H1 (cell line): ENCODE results near the gene ZNF700. TPM values are rescaled to one million over a fixed set of nuclear protein-coding genes. Genes with fewer than 3 reads are reported as not detected.
A peak's percentile ranks its signal among the peaks of the same experiment; 100 is the strongest.

Experiments used
- CTCF ChIA-PET: fragments of 300-600 bp; sonication (Branson Sonifier 250); formaldehyde crosslinking; loops from one replicate; lab custom pipeline; 2021; ENCODE audit not compliant: partially characterized antibody; lab: Charles Lee
- POLR2A ChIA-PET: fragments of 300-600 bp; sonication (Branson Sonifier 250); formaldehyde crosslinking; loops from one replicate; lab custom pipeline; 2021; ENCODE audit warnings: inconsistent platforms; ENCODE audit not compliant: partially characterized antibody; lab: Charles Lee
- DNase-seq, 2 experiments: peaks; one replicate each; pipeline versions ENCODE4 v3.0.0 to v3.0.0-alpha.2; 2010 to 2022; ENCODE audit warnings: low spot score in 2 of 2, low read depth in 1 of 2, mixed read lengths in 1 of 2
- FAIRE-seq: peaks from 2 replicates; lab custom pipeline; 2011; peaks lifted over from hg19 to GRCh38; lab: Jason Lieb, UNC
- H2AFZ ChIP-seq: 2 replicates; pipeline ENCODE4 v1.8.1; 2012; ENCODE audit warnings: low read length, inconsistent platforms
- H2AK5ac ChIP-seq: 2 replicates; pipeline ENCODE4 v1.6.1; 2013; ENCODE audit warnings: low read depth, low read length
- H2BK120ac ChIP-seq: replicated peaks from 2 replicates; pipeline ENCODE3; 2013; ENCODE audit warnings: low read depth, low read length, inconsistent platforms
- H2BK12ac ChIP-seq: 2 replicates; pipeline ENCODE4 v1.6.1; 2013; ENCODE audit warnings: low read depth, low read length
- H2BK15ac ChIP-seq: 2 replicates; pipeline ENCODE4 v1.6.1; 2013; ENCODE audit warnings: low read length
- H2BK20ac ChIP-seq: 2 replicates; pipeline ENCODE4 v1.6.1; 2013; ENCODE audit warnings: low read length
- H2BK5ac ChIP-seq: 2 replicates; pipeline ENCODE4 v1.6.1; 2013; ENCODE audit warnings: low read depth, low read length
- H3K14ac ChIP-seq: 2 replicates; pipeline ENCODE4 v1.6.1; 2013; ENCODE audit warnings: inconsistent platforms; ENCODE audit not compliant: insufficient read length
- H3K18ac ChIP-seq: 2 replicates; pipeline ENCODE4 v1.6.1; 2013; ENCODE audit warnings: low read length; ENCODE audit errors: extremely low read depth
- H3K23ac ChIP-seq: 2 replicates; pipeline ENCODE4 v1.6.1; 2013; ENCODE audit warnings: inconsistent platforms; ENCODE audit not compliant: insufficient read length
- H3K23me2 ChIP-seq: 2 replicates; pipeline ENCODE4 v1.6.1; 2013; ENCODE audit warnings: low read depth, low read length
- H3K27ac ChIP-seq: 2 replicates; pipeline ENCODE4 v1.6.1; 2011; ENCODE audit warnings: low read depth, low read length, inconsistent platforms
- H3K27me3 ChIP-seq, 4 experiments: replicated peaks in 1 of 4; 1 replicate in 1 of 4; 2 replicates in 3 of 4; pipeline versions ENCODE4 v1.6.1 to v1.8.1; 2011 to 2013; ENCODE audit warnings: low read length in 3 of 4, mild to moderate bottlenecking in 3 of 4, inconsistent platforms in 2 of 4, mixed read lengths in 2 of 4, moderate library complexity in 1 of 4; ENCODE audit not compliant: control insufficient read depth in 3 of 4, insufficient read depth in 3 of 4; ENCODE audit errors: extremely low read depth in 1 of 4
- H3K36me3 ChIP-seq, 4 experiments: 2 replicates each; pipeline versions ENCODE4 v1.6.1 to v1.8.1; 2011 to 2013; ENCODE audit warnings: mild to moderate bottlenecking in 4 of 4, low read length in 3 of 4, moderate library complexity in 2 of 4, control low read depth in 1 of 4, inconsistent platforms in 1 of 4; ENCODE audit not compliant: insufficient read depth in 4 of 4, control insufficient read depth in 2 of 4
- H3K4ac ChIP-seq: replicated peaks from 2 replicates; pipeline ENCODE3; 2013; ENCODE audit warnings: low read length, low read depth, mixed read lengths, inconsistent platforms; ENCODE audit not compliant: insufficient read length
- H3K4me1 ChIP-seq, 4 experiments: replicated peaks in 1 of 4; 1 replicate in 1 of 4; 2 replicates in 3 of 4; pipeline versions ENCODE4 v1.6.1 to v1.8.1; 2011 to 2013; ENCODE audit warnings: low read length in 3 of 4, inconsistent platforms in 2 of 4, mixed read lengths in 1 of 4; ENCODE audit not compliant: insufficient read depth in 4 of 4, control insufficient read depth in 3 of 4
- H3K4me2 ChIP-seq, 2 experiments: 2 replicates each; pipeline versions ENCODE4 v1.6.1 to v1.8.1; 2011 to 2013; ENCODE audit warnings: low read depth in 2 of 2, low read length in 2 of 2, control low read depth in 1 of 2, inconsistent platforms in 1 of 2, mild to moderate bottlenecking in 1 of 2; ENCODE audit not compliant: insufficient read depth in 1 of 2
- H3K4me3 ChIP-seq, 4 experiments: fragments of 200-600, 300-600 bp in 1 of 4; sonication (generic), shearing (Covaris generic), sonication (Bioruptor Twin) in 1 of 4; 2 replicates each; pipeline versions ENCODE4 v1.5.1 to v1.8.1; 2011 to 2016; ENCODE audit warnings: low read length in 4 of 4, low read depth in 3 of 4, control low read depth in 2 of 4, inconsistent platforms in 2 of 4, mild to moderate bottlenecking in 2 of 4, mixed read lengths in 1 of 4, moderate library complexity in 1 of 4; ENCODE audit not compliant: insufficient read depth in 2 of 4; ENCODE audit errors: extremely low read depth in 1 of 4
- H3K56ac ChIP-seq: replicated peaks from 2 replicates; pipeline ENCODE3; 2013; ENCODE audit warnings: low read depth, mild to moderate bottlenecking, mixed read lengths, low read length, inconsistent platforms; ENCODE audit not compliant: insufficient read length
- H3K79me1 ChIP-seq: 2 replicates; pipeline ENCODE4 v1.6.1; 2013; ENCODE audit warnings: low read depth, low read length, control low read depth
- H3K79me2 ChIP-seq, 2 experiments: 2 replicates each; pipeline versions ENCODE4 v1.6.1 to v1.8.1; 2012 to 2013; ENCODE audit warnings: low read length in 2 of 2, mild to moderate bottlenecking in 2 of 2, inconsistent platforms in 1 of 2; ENCODE audit not compliant: insufficient read depth in 2 of 2, control insufficient read depth in 1 of 2
- H3K9ac ChIP-seq, 4 experiments: replicated peaks in 1 of 4; 1 replicate in 1 of 4; 2 replicates in 3 of 4; pipeline versions ENCODE4 v1.6.1 to v1.8.1; 2011 to 2013; ENCODE audit warnings: low read depth in 3 of 4, low read length in 3 of 4, control low read depth in 2 of 4, mild to moderate bottlenecking in 2 of 4, moderate library complexity in 2 of 4, inconsistent platforms in 1 of 4; ENCODE audit errors: extremely low read depth in 1 of 4
- H3K9me3 ChIP-seq, 2 experiments: 2 replicates each; pipeline versions ENCODE4 v1.6.1 to v1.8.1; 2012 to 2013; ENCODE audit warnings: mild to moderate bottlenecking in 2 of 2, moderate library complexity in 2 of 2, control low read depth in 1 of 2, inconsistent platforms in 1 of 2, low read depth in 1 of 2, low read length in 1 of 2, mixed read lengths in 1 of 2; ENCODE audit not compliant: insufficient read depth in 2 of 2
- H4K20me1 ChIP-seq, 2 experiments: replicated peaks in 1 of 2; 2 replicates each; pipeline versions ENCODE3 to v1.8.1; 2011 to 2013; ENCODE audit warnings: inconsistent platforms in 2 of 2, low read length in 2 of 2, mild to moderate bottlenecking in 1 of 2; ENCODE audit not compliant: insufficient read depth in 2 of 2, control insufficient read depth in 1 of 2
- H4K5ac ChIP-seq: 2 replicates; pipeline ENCODE4 v1.6.1; 2013; ENCODE audit warnings: low read length, low read depth, mixed read lengths, inconsistent platforms; ENCODE audit not compliant: insufficient read length
- H4K8ac ChIP-seq: 2 replicates; pipeline ENCODE4 v1.8.0; 2013; ENCODE audit warnings: mild to moderate bottlenecking, moderate library complexity, low read length, inconsistent platforms; ENCODE audit not compliant: insufficient read depth; ENCODE audit errors: extremely low read depth
- H4K91ac ChIP-seq: replicated peaks from 2 replicates; pipeline ENCODE3; 2013; ENCODE audit warnings: low read length, mixed read lengths, inconsistent platforms; ENCODE audit not compliant: insufficient read length
- TAF1 ChIP-seq: IDR thresholded peaks from 2 replicates; pipeline ENCODE4 v1.6.1; 2011; ENCODE audit warnings: mild to moderate bottlenecking, low read depth, low read length
- WGBS, 2 experiments: shearing (Covaris generic) in 1 of 2; methylation state at CpG; one replicate each; pipeline versions ENCODE4 v1.1.6 to v1.1.7; 2013 to 2015; ENCODE audit warnings: low lambda C conversion rate in 2 of 2, mixed read lengths in 2 of 2, inconsistent platforms in 1 of 2, low coverage in 1 of 2, missing lambda C conversion rate in 1 of 2; ENCODE audit not compliant: insufficient replicate concordance in 2 of 2, insufficient coverage in 1 of 2, insufficient read length in 1 of 2; ENCODE audit errors: extremely low coverage in 1 of 2, missing lambda C conversion rate in 1 of 2; 5-methylcytosine and 5-hydroxymethylcytosine counted together
- polyA plus RNA-seq, 7 experiments: library from polyadenylated mRNA; depleted of rRNA in 3 of 7; stranded (reverse) in 5 of 7; unstranded in 2 of 7; fragments of >200 nt in 5 of 7; fragments of 200-250 nt in 2 of 7; gene quantifications; 1 replicate in 5 of 7; 2 replicates in 1 of 7; 4 replicates in 1 of 7; pipeline versions ENCODE4 v1.2.1 to v1.2.3, GENCODE V29; 2011 to 2013; ENCODE audit warnings: missing spikeins in 2 of 7, mixed read lengths in 2 of 7
- total RNA-seq: library from RNA; stranded (reverse); fragmentation: NEBNext Ultra II Directional; extraction: Animal tissue kit (Norgen Biotek cat#: 25700); gene quantifications from 2 replicates; pipeline ENCODE4 v1.2.1, GENCODE V29; 2021

ZNF700 gene
- total and polyA plus RNA-seq, 2 of the 8 experiments (the other 6 are each of a cell fraction or from before 2014, with no cell fraction given), result 3.0 to 10.5 TPM

- no peak overlapping the region for H3K56ac ChIP-seq
- no peak for TF ChIP-seq TAF1
- H3K27ac ChIP-seq, result no peak overlapping the region
- no peak overlapping the region for H2AFZ ChIP-seq
- no peak for FAIRE-seq
- H3K23ac ChIP-seq, result no peak overlapping the region
- peaks cover 0 to 29% (median 14%) of the 10 kb centered on the region in 4 experiments; a peak in 6 of 8 replicates for H3K36me3 ChIP-seq
- WGBS, 2 experiments, result 90% methylated on average over 5 of the region's 5 CpGs; no CpG with 5 or more reads in 1 of the 2 experiments
- H2BK15ac ChIP-seq, result no peak overlapping the region
- H2AK5ac ChIP-seq, result no peak overlapping the region
- no peak overlapping the region for H2BK5ac ChIP-seq
- H3K14ac ChIP-seq, result no peak overlapping the region
- no peaks in the 10 kb centered on the region for H4K20me1 ChIP-seq
- H4K8ac ChIP-seq, result no peak overlapping the region
- H3K79me1 ChIP-seq, result no peaks in the 10 kb centered on the region; the same call in 1 of the 2 replicates
- peaks cover 0 to 29% of the 10 kb centered on the region in 2 experiments; a peak in 2 of 4 replicates for H3K79me2 ChIP-seq
- H3K9ac ChIP-seq, result no peak overlapping the region
- H3K27me3 ChIP-seq, result no peaks in the 10 kb centered on the region
- H2BK120ac ChIP-seq, result no peak overlapping the region
- H4K5ac ChIP-seq, result no peak overlapping the region
- H3K4ac ChIP-seq, result no peak overlapping the region
- no peak for DNase-seq
- CTCF ChIA-PET, result interaction anchor here (1.4 kb wide), 1 partner anchor 250 kb away, joined by 3 read pairs; no protein-coding TSS in a partner anchor
- H2BK12ac ChIP-seq, result no peak overlapping the region
- no peak overlapping the region; a peak in 1 of 8 replicates for H3K4me3 ChIP-seq
- H3K4me2 ChIP-seq, result peak overlapping the region in 1 of 2 experiments; percentile 93; a peak in 1 of 4 replicates
- H3K4me1 ChIP-seq, result peaks cover 4 to 15% (median 6%) of the 10 kb centered on the region in 4 experiments
- H4K91ac ChIP-seq, result no peak overlapping the region
- no peak overlapping the region; the same call in 1 of the 2 replicates for H3K18ac ChIP-seq
- peaks cover 5% of the 10 kb centered on the region; the same call in 1 of the 2 replicates for H3K23me2 ChIP-seq
- H2BK20ac ChIP-seq, result no peak overlapping the region
- H3K9me3 ChIP-seq, result peaks cover 12 to 19% of the 10 kb centered on the region in 2 experiments; a peak in 3 of 4 replicates
- POLR2A ChIA-PET, result no interaction called here
Measured at GRCh38 chr19:11890634-11891033, 34.3 kb upstream of the ZNF700 start.
